D721Med (cell line): Measurements from ENCODE around the gene FAM184B.

ENCODE experiments used
- DNase-seq: peaks from one replicate; pipeline ENCODE4 v3.0.0; 2011; ENCODE audit warnings: low spot score; ENCODE audit not compliant: insufficient read length
- FAIRE-seq: peaks from 2 replicates; lab custom pipeline; 2011; peaks lifted over from hg19 to GRCh38; lab: Jason Lieb, UNC
- CTCF ChIP-seq: IDR thresholded peaks from 2 replicates; pipeline ENCODE4 v1.5.1; 2012; ENCODE audit warnings: mild to moderate bottlenecking, control low read depth; ENCODE audit not compliant: insufficient read depth; ENCODE audit errors: missing control alignments

Gene FAM184B

DNA sequence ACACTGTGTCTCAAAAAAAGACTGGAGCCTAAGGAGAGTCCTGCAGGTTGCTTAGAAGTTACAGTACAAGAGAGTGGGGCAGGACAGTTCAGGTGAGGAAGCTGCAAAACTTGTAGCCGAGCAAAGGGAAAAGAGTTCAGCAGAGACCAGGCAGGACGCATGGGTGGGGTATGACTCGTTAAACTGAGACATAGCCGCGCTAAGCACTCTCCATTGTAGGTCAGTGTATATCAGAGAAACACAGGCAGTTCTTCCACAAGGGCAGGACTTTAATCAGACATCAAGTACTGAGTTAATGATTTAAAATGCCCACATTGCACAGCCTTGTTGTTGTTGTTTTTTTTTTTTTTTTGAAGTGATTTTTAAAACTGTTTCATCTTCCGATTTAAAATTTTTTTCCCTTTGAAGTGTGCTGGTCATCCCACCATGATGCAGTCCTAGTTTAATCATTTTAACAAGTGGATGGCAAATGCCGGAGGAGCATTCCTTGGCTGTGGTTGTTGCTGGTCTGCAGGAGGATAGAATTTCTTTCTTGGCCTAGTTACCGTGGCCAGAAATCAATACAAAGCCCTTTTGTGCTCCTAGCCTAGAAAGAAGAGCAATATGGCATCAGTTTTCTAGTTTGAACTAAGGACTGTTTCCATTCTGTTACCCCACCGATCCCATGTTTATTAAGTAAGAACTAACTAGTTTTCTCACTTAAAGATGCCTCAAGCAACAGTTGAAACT, 194.2 kb downstream of the FAM184B start:
- no peak for FAIRE-seq
- TF ChIP-seq CTCF: no peak
- DNase-seq: no peak

DNA sequence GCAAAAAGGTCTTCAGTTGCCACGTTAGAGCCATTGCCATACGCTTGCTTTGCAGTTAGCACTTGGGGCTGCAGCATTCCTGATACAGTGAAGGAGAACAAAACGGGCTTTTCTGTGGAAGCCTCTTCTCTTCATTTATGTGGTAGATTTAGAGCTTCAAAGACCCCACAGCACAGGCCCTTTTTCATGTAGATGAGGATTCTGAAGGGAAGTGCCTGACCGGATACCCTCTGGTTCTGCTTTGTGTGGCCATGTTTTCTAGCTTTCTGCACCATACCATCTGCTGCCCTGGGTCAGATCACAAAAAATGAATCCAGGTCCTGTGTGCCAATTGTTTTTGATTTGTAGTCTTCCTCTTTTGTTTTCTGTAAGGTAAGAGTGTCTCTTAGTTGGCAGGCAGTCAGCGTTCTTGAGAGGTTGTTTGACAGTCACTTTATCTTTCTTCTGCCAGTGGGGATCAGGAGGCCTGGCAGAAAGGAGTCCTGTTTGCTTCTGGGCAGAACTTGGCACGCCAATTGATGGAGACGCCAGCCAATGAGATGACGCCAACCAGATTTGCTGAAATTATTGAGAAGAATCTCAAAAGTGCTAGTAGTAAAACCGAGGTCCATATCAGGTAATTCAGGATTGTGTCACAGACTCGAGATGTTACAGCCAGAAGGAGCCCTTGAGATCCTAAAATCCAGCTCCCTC, 196.8 kb downstream of the FAM184B start:
- TF ChIP-seq CTCF: no peak
- DNase-seq: no peak
- no peak for FAIRE-seq

DNA sequence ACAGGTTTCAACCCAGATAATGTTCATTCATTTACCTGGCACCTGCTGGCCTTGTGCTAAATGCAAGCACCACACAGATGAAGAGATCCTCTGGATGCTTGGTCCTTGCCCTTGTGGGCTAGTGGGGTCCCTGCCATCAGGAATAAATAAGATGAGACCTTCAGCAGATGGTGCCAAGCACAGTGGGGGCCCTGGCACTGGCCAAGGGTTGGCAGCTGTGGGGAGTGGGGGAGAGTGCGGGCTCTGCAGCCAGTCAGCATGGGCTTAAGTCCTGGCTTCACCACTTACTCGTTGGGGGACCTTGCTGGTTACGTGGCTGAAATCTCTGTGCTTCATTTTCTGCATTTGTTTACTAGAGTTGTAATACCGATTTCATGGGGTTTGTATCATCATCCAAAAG, 197.5 kb downstream of the FAM184B start:
- DNase-seq (no peak), FAIRE-seq (no peak)
- TF ChIP-seq CTCF: no peak

DNA sequence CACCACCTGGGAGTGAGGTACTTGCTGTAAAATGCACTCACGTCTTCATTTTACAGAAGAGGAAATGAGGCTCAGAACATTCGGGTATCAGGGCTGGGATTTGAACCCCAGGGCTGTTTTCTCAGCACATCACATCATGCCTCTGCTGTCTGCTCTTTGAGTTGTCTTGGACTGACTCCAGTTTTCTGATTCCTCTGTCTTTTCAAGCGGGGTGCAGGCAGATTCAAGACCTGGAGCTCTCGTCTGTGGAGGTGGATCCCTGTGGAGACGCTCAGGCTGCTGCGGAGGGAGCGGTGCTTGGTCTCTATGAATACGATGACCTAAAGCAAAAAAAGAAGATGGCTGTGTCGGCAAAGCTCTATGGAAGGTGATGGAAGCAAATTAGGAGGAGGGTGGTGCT, 198.1 kb downstream of the FAM184B start:
- DNase-seq (no peak), FAIRE-seq (no peak)
- TF ChIP-seq CTCF: no peak

DNA sequence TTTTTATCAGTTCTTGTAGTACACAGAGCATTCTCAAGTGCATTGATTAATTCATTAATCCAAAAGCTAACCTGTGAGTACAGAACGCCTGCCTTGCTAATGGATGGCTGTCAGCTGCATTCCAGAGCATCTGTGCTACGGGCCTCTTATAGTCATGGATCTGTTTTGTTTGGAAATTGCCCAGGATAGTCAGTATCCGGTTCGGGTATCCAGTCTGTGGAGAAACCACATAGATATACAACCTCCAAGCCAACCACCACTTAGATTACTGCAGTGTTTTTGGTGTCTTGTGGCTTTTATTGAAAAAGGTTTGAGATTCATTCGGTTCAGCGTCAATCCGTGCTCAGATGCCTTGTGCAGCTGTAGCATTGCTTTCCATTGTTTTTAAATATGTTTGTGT, 200.5 kb downstream of the FAM184B start:
- TF ChIP-seq CTCF: no peak
- DNase-seq: no peak
- no peak for FAIRE-seq
